HG03432 (cell line): ENCODE data around the gene VDAC1.
"Not testable (repeated sequence)": the region's sequence is repeated elsewhere in the genome, so short reads cannot be mapped to it uniquely, and the experiment has no call there.

ENCODE experiments used
- ATAC-seq: cut with Tn5 transposase; IDR thresholded peaks from one replicate; pipeline ENCODE4 v1.9.1; 2021; ENCODE audit warnings: mild to moderate bottlenecking, moderate library complexity; ENCODE audit not compliant: unreplicated experiment

VDAC1 gene

GRCh38 chr5:133969654-133970324 is 35.0 kb downstream of the VDAC1 start:
- ATAC-seq: peak; percentile 28

- ATAC-seq: peak; percentile 97
Observed at GRCh38 chr5:133968204-133968980, 36.4 kb downstream of the VDAC1 start, which contains the start of gene C5orf15. Gene C5orf15 (minus strand): TSS chr5:133968625. CDS start chr5:133968584, 41 bp downstream.

- ATAC-seq: no peak
Observed at GRCh38 chr5:133967698-133968203, 37.0 kb downstream of the VDAC1 start.

GRCh38 chr5:133967124-133967523 is 37.7 kb downstream of the VDAC1 start:
- no peak for ATAC-seq

GRCh38 chr5:133966090-133966489 is 38.7 kb downstream of the VDAC1 start:
- no peak for ATAC-seq

GRCh38 chr5:133963493-133964128 is 41.2 kb downstream of the VDAC1 start:
- no peak for ATAC-seq

GRCh38 chr5:133962801-133963476 is 41.8 kb downstream of the VDAC1 start:
- no peak for ATAC-seq

- ATAC-seq: no peak
Observed at GRCh38 chr5:133962131-133962530, 42.6 kb downstream of the VDAC1 start.

GRCh38 chr5:133959643-133960042 is 45.1 kb downstream of the VDAC1 start:
- no peak for ATAC-seq

- ATAC-seq: peak; percentile 79
Observed at GRCh38 chr5:133957591-133957990, 47.2 kb downstream of the VDAC1 start.

- peak; percentile 18 for ATAC-seq
Observed at GRCh38 chr5:133957080-133957479, 47.7 kb downstream of the VDAC1 start.

- ATAC-seq: not testable (repeated sequence)
Observed at GRCh38 chr5:133956196-133956595, 48.6 kb downstream of the VDAC1 start.

- ATAC-seq: no peak
Observed at GRCh38 chr5:133953568-133954145, 51.1 kb downstream of the VDAC1 start.

- no peak for ATAC-seq
Observed at GRCh38 chr5:133952729-133953567, 51.8 kb downstream of the VDAC1 start.

GRCh38 chr5:133950821-133951612 is 53.8 kb downstream of the VDAC1 start:
- no peak for ATAC-seq

GRCh38 chr5:133948721-133949120 is 56.1 kb downstream of the VDAC1 start:
- no peak for ATAC-seq

GRCh38 chr5:133947431-133947841 is 57.3 kb downstream of the VDAC1 start:
- no peak for ATAC-seq

- ATAC-seq: no peak
Observed at GRCh38 chr5:133945568-133945967, 59.2 kb downstream of the VDAC1 start.
